Activated naive CD4-positive, alpha-beta T cell treated with anti-CD3 and anti-CD28 coated beads for 36 hours (primary cell): ENCODE data around the gene GPR108. TPM values are rescaled to one million over a fixed set of nuclear protein-coding genes. Genes with fewer than 3 reads are reported as not detected.

Experiments used
- CTCF ChIA-PET: fragments of 350-600 bp; sonication (Branson Sonifier 250); formaldehyde crosslinking; loops from one replicate; lab custom pipeline; 2021; ENCODE audit warnings: antibody characterized with exemption; lab: Charles Lee
- DNase-seq: peaks from one replicate; pipeline ENCODE4 v3.0.0-alpha.2; 2020
- H3K27ac Mint-ChIP-seq: one replicate; pipeline ENCODE4 v1.8.0; 2021; ENCODE audit warnings: mild to moderate bottlenecking, mixed read lengths
- H3K27me3 Mint-ChIP-seq: one replicate; pipeline ENCODE4 v1.8.0; 2021; ENCODE audit warnings: low read depth, mixed read lengths
- H3K36me3 Mint-ChIP-seq: one replicate; pipeline ENCODE4 v1.8.0; 2021; ENCODE audit warnings: low read depth, mixed read lengths
- H3K4me1 Mint-ChIP-seq: one replicate; pipeline ENCODE4 v1.8.0; 2021; ENCODE audit warnings: low read depth, mixed read lengths
- H3K4me3 Mint-ChIP-seq: one replicate; pipeline ENCODE4 v1.8.0; 2021; ENCODE audit warnings: mild to moderate bottlenecking, moderate library complexity, mixed read lengths
- H3K9me3 Mint-ChIP-seq: one replicate; pipeline ENCODE4 v1.8.0; 2021; ENCODE audit warnings: mixed read lengths
- intact Hi-C: fragments of 100-400 bp; cut with micrococcal nuclease; formaldehyde crosslinking; loops from one replicate; pipeline ENCODE4 v1.15.1; 2023
- total RNA-seq, 2 experiments: library from RNA; stranded (reverse); gene quantifications; one replicate each; pipeline ENCODE4 v1.2.3, GENCODE V29; 2021

The GPR108 gene
- total RNA-seq, 2 experiments from 2014 or later: 54.0 to 59.9 TPM

- H3K36me3 Mint-ChIP-seq: no peaks in the 10 kb centered on the region
- no peak overlapping the region for H3K27ac Mint-ChIP-seq
- CTCF ChIA-PET: no interaction called here
- H3K27me3 Mint-ChIP-seq: peaks cover 26% of the 10 kb centered on the region
- no peak overlapping the region for H3K4me3 Mint-ChIP-seq
- no peak for DNase-seq
- intact Hi-C loops: no loop called here
- H3K9me3 Mint-ChIP-seq: no peaks in the 10 kb centered on the region
- peaks cover 14% of the 10 kb centered on the region for H3K4me1 Mint-ChIP-seq
These were observed 30.8 kb downstream of the GPR108 start for GRCh38 chr19:6706633-6706958.

GRCh38 chr19:6705931-6706632, 31.3 kb downstream of the GPR108 start:
- H3K4me3 Mint-ChIP-seq: no peak overlapping the region
- no peak for DNase-seq
- intact Hi-C loops: no loop called here
- no peaks in the 10 kb centered on the region for H3K36me3 Mint-ChIP-seq
- H3K4me1 Mint-ChIP-seq: peaks cover 14% of the 10 kb centered on the region
- no peak overlapping the region for H3K27ac Mint-ChIP-seq
- peaks cover 23% of the 10 kb centered on the region for H3K27me3 Mint-ChIP-seq
- H3K9me3 Mint-ChIP-seq: no peaks in the 10 kb centered on the region
- CTCF ChIA-PET: no interaction called here

GRCh38 chr19:6700586-6701316, 36.6 kb downstream of the GPR108 start:
- Mint-ChIP-seq H3K27me3 (no peaks in the 10 kb centered on the region), H3K4me3 (no peak overlapping the region), H3K27ac (no peak overlapping the region), H3K36me3 (no peaks in the 10 kb centered on the region), H3K4me1 (no peaks in the 10 kb centered on the region), H3K9me3 (no peaks in the 10 kb centered on the region)
- CTCF ChIA-PET: no interaction called here
- no peak for DNase-seq
- intact Hi-C loops: no loop called here

GRCh38 chr19:6699935-6700334, 37.4 kb downstream of the GPR108 start:
- CTCF ChIA-PET: no interaction called here
- H3K9me3 Mint-ChIP-seq: no peaks in the 10 kb centered on the region
- H3K4me1 Mint-ChIP-seq: no peaks in the 10 kb centered on the region
- intact Hi-C loops: no loop called here
- H3K36me3 Mint-ChIP-seq: no peaks in the 10 kb centered on the region
- H3K27me3 Mint-ChIP-seq: no peaks in the 10 kb centered on the region
- no peak for DNase-seq
- no peak overlapping the region for H3K4me3 Mint-ChIP-seq
- no peak overlapping the region for H3K27ac Mint-ChIP-seq

GRCh38 chr19:6697291-6697690, 40.1 kb downstream of the GPR108 start:
- H3K27ac Mint-ChIP-seq: no peak overlapping the region

GRCh38 chr19:6696239-6696820, 41.0 kb downstream of the GPR108 start:
- Mint-ChIP-seq H3K4me1 (no peaks in the 10 kb centered on the region), H3K27ac (no peak overlapping the region), H3K9me3 (no peaks in the 10 kb centered on the region), H3K27me3 (no peaks in the 10 kb centered on the region), H3K4me3 (no peak overlapping the region), H3K36me3 (no peaks in the 10 kb centered on the region)
- intact Hi-C loops: no loop called here
- CTCF ChIA-PET: interaction anchor here (0.6 to 0.8 kb wide), 2 partner anchors 62 to 72 kb away, joined by 3 to 4 read pairs; no protein-coding TSS in a partner anchor
- no peak for DNase-seq

More at GRCh38 chr19:6697291-6697690, 40.1 kb downstream of the GPR108 start:
- intact Hi-C loops: no loop called here
- H3K4me1 Mint-ChIP-seq: no peaks in the 10 kb centered on the region
- CTCF ChIA-PET: interaction anchor here (1.0 kb wide), 1 partner anchor 11 kb away, joined by 4 read pairs; no protein-coding TSS in a partner anchor
- no peaks in the 10 kb centered on the region for H3K27me3 Mint-ChIP-seq
- H3K36me3 Mint-ChIP-seq: no peaks in the 10 kb centered on the region
- no peaks in the 10 kb centered on the region for H3K9me3 Mint-ChIP-seq
- DNase-seq: no peak
- no peak overlapping the region for H3K4me3 Mint-ChIP-seq

- H3K9me3 Mint-ChIP-seq: no peaks in the 10 kb centered on the region
- no peak overlapping the region for H3K27ac Mint-ChIP-seq
- no peaks in the 10 kb centered on the region for H3K4me1 Mint-ChIP-seq
- H3K27me3 Mint-ChIP-seq: no peaks in the 10 kb centered on the region
- H3K4me3 Mint-ChIP-seq: no peak overlapping the region
- no peaks in the 10 kb centered on the region for H3K36me3 Mint-ChIP-seq
- CTCF ChIA-PET: no interaction called here
- intact Hi-C loops: no loop called here
- no peak for DNase-seq
These were observed 43.1 kb downstream of the GPR108 start for GRCh38 chr19:6694147-6694815.

GRCh38 chr19:6693681-6694080, 43.7 kb downstream of the GPR108 start:
- DNase-seq: no peak
- Mint-ChIP-seq H3K36me3 (no peaks in the 10 kb centered on the region), H3K27ac (no peak overlapping the region), H3K4me1 (no peaks in the 10 kb centered on the region), H3K4me3 (no peak overlapping the region), H3K27me3 (no peaks in the 10 kb centered on the region), H3K9me3 (no peaks in the 10 kb centered on the region)
- CTCF ChIA-PET: no interaction called here
- intact Hi-C loops: no loop called here

GRCh38 chr19:6693056-6693471, 44.3 kb downstream of the GPR108 start:
- intact Hi-C loops: no loop called here
- Mint-ChIP-seq H3K4me1 (no peaks in the 10 kb centered on the region), H3K27ac (no peak overlapping the region), H3K36me3 (no peaks in the 10 kb centered on the region), H3K4me3 (no peak overlapping the region), H3K9me3 (no peaks in the 10 kb centered on the region), H3K27me3 (no peaks in the 10 kb centered on the region)
- CTCF ChIA-PET: no interaction called here
- no peak for DNase-seq

GRCh38 chr19:6692027-6692426, 45.4 kb downstream of the GPR108 start:
- no peak for DNase-seq
- no peak overlapping the region for H3K27ac Mint-ChIP-seq
- no peaks in the 10 kb centered on the region for H3K36me3 Mint-ChIP-seq
- no peaks in the 10 kb centered on the region for H3K9me3 Mint-ChIP-seq
- no peak overlapping the region for H3K4me3 Mint-ChIP-seq
- intact Hi-C loops: no loop called here
- no peaks in the 10 kb centered on the region for H3K4me1 Mint-ChIP-seq
- H3K27me3 Mint-ChIP-seq: no peaks in the 10 kb centered on the region
- CTCF ChIA-PET: no interaction called here

GRCh38 chr19:6691342-6691741, 46.0 kb downstream of the GPR108 start:
- no peaks in the 10 kb centered on the region for H3K36me3 Mint-ChIP-seq

GRCh38 chr19:6690160-6690885, 47.1 kb downstream of the GPR108 start:
- no peaks in the 10 kb centered on the region for H3K27me3 Mint-ChIP-seq

More at GRCh38 chr19:6691342-6691741, 46.0 kb downstream of the GPR108 start:
- no peak for DNase-seq
- Mint-ChIP-seq H3K27ac (no peak overlapping the region), H3K4me1 (no peaks in the 10 kb centered on the region), H3K27me3 (no peaks in the 10 kb centered on the region), H3K9me3 (no peaks in the 10 kb centered on the region), H3K4me3 (no peak overlapping the region)
- intact Hi-C loops: no loop called here
- CTCF ChIA-PET: no interaction called here

More at GRCh38 chr19:6690160-6690885, 47.1 kb downstream of the GPR108 start:
- Mint-ChIP-seq H3K4me3 (no peak overlapping the region), H3K4me1 (no peaks in the 10 kb centered on the region), H3K9me3 (no peaks in the 10 kb centered on the region), H3K27ac (no peak overlapping the region), H3K36me3 (no peaks in the 10 kb centered on the region)
- CTCF ChIA-PET: no interaction called here
- no peak for DNase-seq
- intact Hi-C loops: no loop called here
